ENCODE measurements around the gene IKZF5.

- TF ChIP-seq CTCF (IDR thresholded peaks at IDR 0.05) (no peak), EZH2 (IDR thresholded peaks at IDR 0.05; ENCODE audit: borderline replicate concordance, insufficient read depth, low read depth, low read length, poor library complexity, severe bottlenecking) (no peak)
These were observed 41.7 kb downstream of the IKZF5 start for GRCh38 chr10:122966879-122967278.

Measured in B cell (primary cell).